SK-N-SH treated with all-trans-retinoic acid at 6 μM for 48 hours (cell line): ENCODE data around the gene NUMBL.

Experiments used
- ESRRG ChIP-seq: fragments of 250-450 bp; sonication (Bioruptor Pico); IDR thresholded peaks from 2 replicates; pipeline ENCODE4 v1.6.1; 2021; ENCODE audit warnings: mild to moderate bottlenecking
- ISL1 ChIP-seq: fragments of 250-450 bp; sonication (Bioruptor Pico); IDR thresholded peaks from 2 replicates; pipeline ENCODE4 v2.1.2; 2022; ENCODE audit warnings: mild to moderate bottlenecking, moderate library complexity
- ZNF70 ChIP-seq: fragments of 450-650 bp; formaldehyde crosslinking; IDR thresholded peaks from 2 replicates; pipeline ENCODE4 v1.5.0; 2020; ENCODE audit warnings: mild to moderate bottlenecking, moderate library complexity

GRCh38 chr19:40739030-40739839, 48.8 kb upstream of the NUMBL start:
- no peak for TF ChIP-seq ISL1 (CRISPR knock-in tag)
- TF ChIP-seq ESRRG (CRISPR knock-in tag): no peak
- TF ChIP-seq ZNF70 (CRISPR knock-in tag): no peak
